Activated CD4-positive, alpha-beta T cell treated with anti-CD3 and anti-CD28 coated beads for 4 hours (primary cell): ENCODE results near the gene SHQ1.
"Not testable (repeated sequence)": the region's sequence is repeated elsewhere in the genome, so short reads cannot be mapped to it uniquely, and the experiment has no call there.

Source experiments
- DNase-seq, 2 donors: peaks; one replicate each; pipeline ENCODE4 v3.0.0-alpha.2; 2020

SHQ1 gene

DNA sequence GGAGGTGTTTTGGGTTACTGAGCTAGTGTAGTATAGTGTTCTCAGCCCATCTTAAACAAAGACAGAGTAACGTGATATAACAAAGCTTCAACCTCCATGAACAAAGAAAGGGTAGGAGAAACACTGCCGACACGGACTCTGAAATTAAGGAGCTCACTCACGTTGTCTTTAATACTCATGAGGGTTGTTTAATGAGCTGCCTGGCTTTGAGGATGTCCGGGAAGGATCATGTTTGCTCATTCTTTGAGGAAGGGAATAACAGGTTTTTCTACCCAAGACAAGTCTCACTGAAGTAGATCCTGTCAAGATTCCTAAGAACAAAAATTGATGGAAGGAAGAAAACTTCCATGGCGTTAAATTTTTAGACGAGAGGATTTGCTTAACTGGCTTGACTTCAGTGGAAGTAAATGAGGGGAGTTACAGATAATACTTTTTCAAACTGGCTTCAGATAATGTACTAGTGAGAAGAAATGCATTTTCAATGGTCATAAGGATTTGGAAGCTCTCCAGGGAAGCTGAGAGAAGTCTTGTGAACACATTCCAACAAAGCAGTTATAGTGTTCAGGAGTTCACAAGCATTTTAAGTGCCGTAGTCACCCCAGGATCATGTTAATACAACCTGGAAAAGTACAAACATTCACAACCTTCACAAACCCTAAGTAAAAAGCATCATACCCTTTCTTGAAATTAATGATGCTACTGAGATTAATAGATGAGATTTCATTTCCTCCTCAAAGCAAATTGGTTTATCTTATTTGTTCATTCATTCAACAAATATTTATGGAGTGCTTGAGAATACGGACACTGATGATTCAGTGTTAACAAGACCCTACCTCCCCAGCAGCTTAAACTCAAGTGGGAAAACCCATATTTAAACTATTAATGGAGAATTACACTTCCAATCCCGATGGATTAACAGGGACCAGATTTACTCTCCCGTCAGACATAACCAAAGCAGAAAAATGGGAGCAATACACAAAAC lies 101.5 kb downstream of the SHQ1 start:
- DNase-seq = no peak

- no peak for DNase-seq
Observed at GRCh38 chr3:72745146-72745999, 102.9 kb downstream of the SHQ1 start.

DNA sequence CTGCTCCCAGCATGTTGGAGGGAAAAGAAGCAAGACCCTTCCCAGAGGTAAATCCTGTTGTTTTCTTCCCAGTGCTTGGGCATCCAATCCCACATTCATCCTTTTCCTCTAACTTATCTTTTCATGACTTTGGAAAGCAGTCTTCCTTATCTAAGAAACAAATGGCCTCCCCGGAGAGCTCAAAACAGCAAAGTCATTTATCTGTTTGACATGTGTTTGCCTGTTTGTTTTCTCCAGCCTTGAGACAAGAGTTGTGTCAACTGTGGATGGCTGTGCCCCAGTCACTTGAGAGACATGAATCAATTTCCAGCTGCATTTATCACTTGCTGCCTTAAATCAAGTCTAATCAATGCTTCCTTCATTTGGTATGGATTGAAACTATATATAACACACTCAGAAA lies 103.9 kb downstream of the SHQ1 start:
- DNase-seq = no peak

DNA sequence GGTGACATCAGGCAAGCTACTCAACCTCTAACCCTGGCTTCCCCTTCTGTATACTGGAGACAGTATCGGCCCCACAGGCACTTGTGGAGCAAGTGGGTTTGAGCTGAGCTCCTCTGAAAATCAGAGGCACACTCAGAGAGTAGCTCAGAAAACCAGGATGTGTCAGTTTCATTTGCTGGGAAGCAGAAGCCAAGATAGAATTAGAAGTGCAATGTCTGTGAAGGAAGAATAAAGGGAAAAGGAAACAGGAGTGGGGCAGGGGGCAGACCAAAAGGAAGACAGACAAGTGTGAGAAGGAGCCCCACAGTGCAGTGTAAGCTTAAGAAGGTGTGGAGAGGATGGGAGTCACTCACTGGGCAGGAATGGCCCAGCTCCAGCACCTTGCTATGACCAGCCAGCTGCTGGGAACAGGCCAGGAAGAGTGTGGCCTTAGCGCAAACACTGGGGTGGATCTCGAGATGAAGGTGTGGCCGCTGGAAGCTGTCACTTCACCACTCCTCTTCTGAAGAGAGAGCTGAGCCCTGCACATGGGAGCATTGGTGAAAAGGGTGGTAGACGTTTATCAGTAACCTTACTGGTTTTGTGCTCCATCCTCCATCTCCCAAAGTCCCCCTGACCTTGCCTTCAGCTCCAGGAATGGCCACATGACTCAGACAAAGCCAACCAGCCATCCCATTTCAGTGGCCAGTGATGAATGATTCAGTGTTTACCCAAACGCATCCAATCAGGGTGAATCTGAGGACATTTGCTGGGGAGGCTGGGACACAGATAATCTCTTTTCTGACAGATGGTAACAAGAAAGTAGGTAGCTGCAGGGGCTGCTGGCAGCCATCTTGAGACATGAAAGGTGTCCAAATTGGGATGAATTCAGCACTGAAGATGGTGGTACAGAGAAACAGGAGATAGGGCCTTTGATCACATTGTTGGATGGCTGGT lies 108.4 kb downstream of the SHQ1 start:
- no peak for DNase-seq

- peak; percentile 67 to 69 for DNase-seq
Observed at GRCh38 chr3:72738752-72739530, 109.3 kb downstream of the SHQ1 start.

DNA sequence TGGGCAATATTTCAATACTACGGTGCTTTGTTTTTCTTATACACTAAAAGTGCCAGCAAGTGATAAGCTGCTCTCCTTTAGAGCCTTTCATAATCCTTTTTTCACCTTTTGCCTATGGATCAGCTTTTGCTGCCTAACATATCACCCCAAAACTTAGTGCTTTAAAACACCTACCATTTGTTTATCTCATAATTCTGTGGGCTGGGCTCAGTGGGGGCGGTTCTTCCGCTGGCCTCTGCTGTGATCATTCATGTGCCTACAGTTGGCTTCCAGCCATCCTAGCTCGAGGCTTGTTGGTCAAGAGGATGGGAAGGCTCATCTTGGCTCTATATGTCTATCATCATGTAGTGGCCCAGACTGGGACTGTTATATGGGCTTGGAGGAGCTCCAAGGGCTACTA lies 113.2 kb downstream of the SHQ1 start:
- DNase-seq = not testable (repeated sequence)

- DNase-seq = no peak
Observed at GRCh38 chr3:72733676-72734075, 114.6 kb downstream of the SHQ1 start.

GRCh38 chr3:72732666-72733345 lies 115.4 kb downstream of the SHQ1 start:
- not testable (repeated sequence) for DNase-seq

DNA sequence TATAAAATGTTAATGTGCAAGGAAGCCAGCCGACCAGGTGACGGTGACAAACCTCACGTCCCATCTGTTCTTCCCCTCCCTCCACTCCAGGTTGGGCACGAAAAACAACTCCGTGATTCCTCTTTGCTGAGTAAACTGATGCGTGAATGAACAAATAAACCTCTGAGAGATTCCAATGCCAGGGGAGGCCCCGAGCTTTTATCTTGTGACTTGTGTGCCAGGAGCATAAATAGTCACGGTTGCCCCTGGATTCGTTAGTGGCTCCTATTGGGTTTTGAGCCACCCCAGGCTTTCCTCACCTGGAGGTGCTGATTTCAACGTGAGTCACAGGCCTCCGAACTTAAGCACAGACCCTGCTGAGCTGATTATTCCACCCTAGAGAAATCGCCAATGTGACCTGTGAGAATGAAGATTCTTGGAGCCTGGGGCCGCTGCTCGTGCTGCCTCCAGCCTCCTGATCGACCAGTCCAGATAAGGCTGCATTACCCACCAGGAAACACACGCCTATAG lies 119.2 kb downstream of the SHQ1 start:
- no peak for DNase-seq

- no peak for DNase-seq
Observed at GRCh38 chr3:72728329-72728889, 119.8 kb downstream of the SHQ1 start.

DNA sequence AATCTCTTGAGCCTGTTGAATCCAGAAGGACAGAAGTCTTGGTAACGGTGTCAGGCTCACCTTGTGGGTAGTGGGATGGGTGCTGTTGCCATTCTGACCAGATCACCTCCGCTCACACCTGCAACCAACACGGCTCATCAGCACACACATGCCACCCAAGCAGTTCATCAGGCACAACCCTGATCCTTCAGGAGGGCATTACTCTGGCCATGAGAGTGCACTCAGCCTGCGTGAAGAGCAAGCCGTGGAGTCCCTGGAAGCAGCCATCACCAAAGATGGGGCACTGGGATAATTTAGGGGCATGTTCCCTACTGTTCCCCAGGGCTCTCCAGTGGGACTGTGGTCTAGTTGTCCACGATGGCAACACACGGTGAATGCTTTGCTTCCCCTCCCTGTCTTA lies 120.5 kb downstream of the SHQ1 start:
- DNase-seq = no peak

GRCh38 chr3:72727172-72727571 lies 121.1 kb downstream of the SHQ1 start:
- no peak for DNase-seq

DNA sequence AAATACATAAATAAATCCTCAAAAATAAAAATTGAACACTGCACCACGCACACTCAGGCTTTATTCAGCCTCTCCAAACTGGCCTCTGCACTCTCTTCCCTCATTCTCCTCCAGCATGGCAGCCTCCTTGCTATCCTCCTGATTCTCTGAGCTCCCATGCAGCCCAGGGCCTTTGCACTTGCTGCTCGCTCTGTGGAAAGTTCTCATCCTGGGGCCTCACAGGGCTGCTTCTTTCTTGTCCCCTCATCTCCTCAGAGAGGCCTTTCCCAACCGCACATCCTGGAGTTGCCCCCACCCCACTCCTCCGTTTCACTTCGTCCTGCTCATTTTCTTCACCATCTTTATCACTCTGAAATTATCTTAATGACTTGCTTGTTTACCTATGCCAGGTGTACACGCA lies 123.0 kb downstream of the SHQ1 start:
- DNase-seq = no peak

DNA sequence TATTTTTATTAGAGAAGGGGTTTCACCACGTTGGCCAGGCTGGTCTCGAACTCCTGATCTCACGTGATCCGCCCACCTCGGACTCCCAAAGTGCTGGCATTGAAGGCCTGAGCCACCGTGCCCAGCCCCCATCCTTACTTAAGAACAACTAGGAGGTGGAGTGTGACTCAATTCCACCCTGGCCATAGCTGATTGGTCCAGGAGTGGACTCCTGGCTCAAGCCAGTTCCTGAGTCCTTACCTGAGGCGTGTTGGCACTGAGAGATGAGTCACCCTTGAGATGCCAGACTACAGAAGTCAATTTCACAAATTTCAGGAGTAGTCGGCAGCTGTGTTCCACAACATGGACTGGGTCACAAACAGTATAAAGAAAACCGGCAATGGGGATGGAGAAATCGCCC lies 124.2 kb downstream of the SHQ1 start:
- no peak for DNase-seq

DNA sequence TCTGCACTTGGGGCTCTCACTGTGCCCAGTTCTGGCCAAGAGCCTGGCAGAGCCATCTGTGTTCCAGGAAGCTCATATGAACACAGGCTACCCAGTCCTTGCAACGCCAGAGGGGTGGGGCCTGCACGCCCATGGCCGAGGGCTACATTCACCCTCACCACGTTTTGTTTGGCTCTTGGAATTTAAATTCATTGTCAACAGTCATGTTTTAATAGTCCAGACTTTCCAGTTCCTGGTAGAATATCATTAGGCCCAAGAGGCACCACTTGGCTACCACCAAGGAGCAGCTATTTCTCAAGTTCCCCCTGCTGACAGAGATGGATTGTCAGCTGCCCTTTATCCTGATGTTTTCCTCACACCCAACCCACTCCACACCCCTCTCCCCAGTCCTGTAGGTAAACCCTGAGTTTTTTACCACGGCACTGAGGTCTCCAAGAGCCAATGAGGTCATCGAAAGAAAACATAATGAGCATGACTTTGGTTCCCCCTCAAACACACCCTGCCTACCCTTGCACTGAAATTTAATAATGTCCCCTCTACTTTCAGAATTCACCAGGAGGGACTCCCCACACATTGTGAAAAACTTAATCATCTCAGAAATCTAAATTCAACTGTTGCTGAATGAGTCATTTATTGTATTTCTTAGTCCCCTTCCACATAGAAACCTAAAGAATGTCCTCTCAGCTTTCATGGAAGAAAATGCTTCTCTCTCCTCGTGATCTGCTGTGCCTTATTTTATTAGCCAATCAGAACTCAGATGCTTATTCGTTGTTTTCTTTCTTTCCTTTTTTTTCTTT lies 125.1 kb downstream of the SHQ1 start:
- no peak for DNase-seq

DNA sequence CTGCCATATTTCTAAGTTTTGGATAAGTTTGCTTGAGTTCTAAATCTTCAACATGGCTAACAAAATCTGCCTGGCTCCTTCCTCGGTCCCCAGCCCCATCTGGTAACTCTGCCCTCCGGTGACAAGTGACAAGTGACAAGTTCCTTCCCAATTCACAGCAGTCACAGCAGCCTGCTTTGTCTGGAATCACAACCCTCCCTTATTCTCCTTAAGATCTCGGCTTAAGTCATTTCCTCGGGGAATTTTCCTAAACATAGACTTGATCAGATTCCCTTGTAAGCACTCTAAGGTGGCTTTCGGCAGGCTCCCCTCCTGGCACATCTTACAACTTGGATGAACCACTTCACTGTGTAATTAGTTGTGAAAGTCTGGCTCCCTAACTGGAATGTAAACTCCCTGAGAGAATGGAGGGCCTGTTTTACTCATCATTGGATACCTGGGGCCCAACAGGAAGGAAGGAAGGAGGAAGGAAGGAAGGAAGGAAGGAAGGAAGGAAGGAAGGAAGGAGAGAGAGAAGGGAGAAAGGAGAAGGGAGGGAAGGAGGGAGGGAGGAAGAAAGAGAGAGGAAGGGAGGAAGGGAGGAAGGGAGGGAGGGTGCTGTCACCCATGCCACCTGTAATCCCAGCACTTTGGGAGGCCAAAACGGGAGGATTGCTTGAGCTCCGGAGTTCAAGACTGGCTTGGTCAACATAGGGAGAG lies 126.4 kb downstream of the SHQ1 start:
- DNase-seq = no peak

DNA sequence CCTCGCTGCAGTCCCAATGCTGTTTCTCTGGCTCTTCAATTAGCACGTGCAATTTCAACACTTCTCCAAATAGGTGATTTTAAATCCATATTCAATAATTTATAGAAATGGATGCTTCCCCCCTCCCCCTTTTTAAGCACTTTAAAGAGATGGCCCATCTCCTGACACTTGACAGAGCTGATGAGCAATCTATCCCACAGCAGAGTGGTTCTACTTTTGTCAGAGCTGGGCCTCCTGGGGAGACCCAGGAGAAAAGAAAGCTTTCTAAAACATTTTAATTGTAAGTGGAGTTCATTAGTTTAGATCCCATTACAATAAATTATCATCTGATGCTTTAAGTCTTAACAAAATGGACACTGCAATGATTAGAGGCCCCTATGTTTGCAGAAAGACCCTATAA lies 127.7 kb downstream of the SHQ1 start:
- DNase-seq = no peak

- DNase-seq = no peak
Observed at GRCh38 chr3:72719137-72719536, 129.1 kb downstream of the SHQ1 start.

DNA sequence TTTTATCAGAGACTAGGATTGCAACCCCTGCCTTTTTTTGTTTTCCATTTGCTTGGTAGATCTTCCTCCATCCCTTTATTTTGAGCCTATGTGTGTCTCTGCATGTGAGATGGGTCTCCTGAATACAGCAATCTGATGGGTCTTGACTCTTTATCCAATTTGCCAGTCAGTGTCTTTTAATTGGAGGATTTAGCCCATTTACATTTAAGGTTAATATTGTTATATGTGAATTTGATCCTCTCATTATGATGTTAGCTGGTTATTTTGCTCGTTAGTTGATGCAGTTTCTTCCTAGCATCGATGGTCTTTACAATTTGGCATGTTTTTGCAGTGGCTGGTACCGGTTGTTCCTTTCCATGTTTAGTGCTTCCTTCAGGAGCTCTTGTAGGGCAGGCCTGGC lies 134.1 kb downstream of the SHQ1 start:
- not testable (repeated sequence) for DNase-seq
